SK-N-SH (cell line): ENCODE data around the gene ULBP1. TPM values are rescaled to one million over a fixed set of nuclear protein-coding genes. Genes with fewer than 3 reads are reported as not detected.

Experiments used
- CTCF ChIA-PET: fragments of 300-600, 350-600 bp; formaldehyde crosslinking; extraction: SDS; loops from one replicate; lab custom pipeline; 2021; lab: Yijun Ruan, JAX
- POLR2A ChIA-PET: fragments of 350-600 bp; sonication (Branson Sonifier 250); formaldehyde crosslinking; extraction: SDS; loops from one replicate; lab custom pipeline; 2020; ENCODE audit warnings: antibody characterized with exemption, inconsistent platforms; lab: Yijun Ruan, JAX
- DNase-seq: peaks from one replicate; pipeline ENCODE4 v3.0.0; 2012
- H2AFZ ChIP-seq: fragments of 200-600 bp; sonication (generic); 2 replicates; pipeline ENCODE4 v1.8.1; 2016; ENCODE audit warnings: antibody characterized with exemption, mild to moderate bottlenecking, low read depth
- H3F3A ChIP-seq: fragments of 200-600 bp; sonication (generic); replicated peaks from 2 replicates; pipeline ENCODE3; 2016; ENCODE audit warnings: antibody characterized with exemption, mild to moderate bottlenecking; ENCODE audit not compliant: insufficient read depth
- H3K27ac ChIP-seq, 2 experiments: fragments of 200-500 bp in 1 of 2; fragments of 200-600 bp in 1 of 2; sonication (Bioruptor generic) in 1 of 2; sonication (generic), shearing (Covaris generic) in 1 of 2; 2 replicates each; pipeline versions ENCODE4 v1.5.1 to v1.6.1; 2014 to 2016; ENCODE audit warnings: low read depth in 2 of 2, inconsistent platforms in 1 of 2, low read length in 1 of 2, mild to moderate bottlenecking in 1 of 2, mixed read lengths in 1 of 2
- H3K27me3 ChIP-seq: fragments of 200-600 bp; sonication (generic), shearing (Covaris generic); 2 replicates; pipeline ENCODE4 v1.6.1; 2016; ENCODE audit warnings: mixed run types; ENCODE audit not compliant: insufficient read depth
- H3K36me3 ChIP-seq, 2 experiments: fragments of 200-500 bp in 1 of 2; fragments of 200-600 bp in 1 of 2; sonication (Bioruptor generic) in 1 of 2; sonication (generic) in 1 of 2; replicated peaks in 1 of 2; 2 replicates each; pipeline versions ENCODE3 to v1.5.1; 2014 to 2016; ENCODE audit warnings: low read length in 1 of 2, mild to moderate bottlenecking in 1 of 2; ENCODE audit not compliant: insufficient read depth in 2 of 2, control insufficient read depth in 1 of 2
- H3K4me1 ChIP-seq, 2 experiments: fragments of 200-500 bp in 1 of 2; fragments of 200-600 bp in 1 of 2; sonication (Bioruptor generic) in 1 of 2; sonication (generic), shearing (Covaris generic) in 1 of 2; 2 replicates each; pipeline versions ENCODE4 v1.5.1 to v1.6.1; 2014 to 2016; ENCODE audit warnings: low read depth in 1 of 2, low read length in 1 of 2, mixed run types in 1 of 2; ENCODE audit not compliant: insufficient read depth in 2 of 2, control insufficient read depth in 1 of 2
- H3K4me2 ChIP-seq: fragments of 200-600 bp; sonication (generic), shearing (Covaris generic); 2 replicates; pipeline ENCODE4 v1.6.1; 2017; ENCODE audit warnings: mixed run types
- H3K4me3 ChIP-seq, 2 experiments: fragments of 200-500 bp in 1 of 2; fragments of 200-600 bp in 1 of 2; sonication (Bioruptor generic) in 1 of 2; sonication (generic), shearing (Covaris generic) in 1 of 2; 2 replicates each; pipeline versions ENCODE4 v1.5.1 to v1.8.1; 2014 to 2016; ENCODE audit warnings: low read depth in 2 of 2, inconsistent platforms in 1 of 2, low read length in 1 of 2, mild to moderate bottlenecking in 1 of 2, mixed read lengths in 1 of 2, moderate library complexity in 1 of 2
- H3K79me2 ChIP-seq: fragments of 200-600 bp; sonication (generic); 2 replicates; pipeline ENCODE4 v1.8.1; 2017; ENCODE audit warnings: mild to moderate bottlenecking; ENCODE audit not compliant: insufficient read depth
- H3K9ac ChIP-seq: fragments of 200-600 bp; sonication (generic); 2 replicates; pipeline ENCODE4 v1.6.1; 2017; ENCODE audit warnings: mixed run types
- H3K9me2 ChIP-seq: fragments of 200-600 bp; sonication (generic); 2 replicates; pipeline ENCODE4 v1.6.1; 2017; ENCODE audit warnings: mixed run types
- H3K9me3 ChIP-seq: fragments of 200-600 bp; sonication (generic); 2 replicates; pipeline ENCODE4 v1.6.1; 2017; ENCODE audit warnings: mixed run types, mild to moderate bottlenecking, moderate library complexity
- H4K20me1 ChIP-seq: fragments of 200-600 bp; sonication (generic); 2 replicates; pipeline ENCODE4 v1.6.1; 2017; ENCODE audit warnings: mild to moderate bottlenecking, mixed run types; ENCODE audit not compliant: insufficient read depth
- CHD2 ChIP-seq: fragments of 150-350 bp; IDR thresholded peaks from 2 replicates; pipeline ENCODE4 v1.6.1; 2018; ENCODE audit warnings: low read length; ENCODE audit not compliant: partially characterized antibody
- ELF1 ChIP-seq: IDR thresholded peaks from 2 replicates; pipeline ENCODE4 v1.4.0; 2012
- FOXM1 ChIP-seq: IDR thresholded peaks from 2 replicates; pipeline ENCODE4 v1.4.0; 2012; ENCODE audit warnings: low read depth, mild to moderate bottlenecking
- GATA2 ChIP-seq: sonication (generic); formaldehyde crosslinking; IDR thresholded peaks from 2 replicates; pipeline ENCODE4 v1.5.0; 2020; ENCODE audit warnings: mild to moderate bottlenecking, missing genetic modification reagents
- JUND ChIP-seq: IDR thresholded peaks from 2 replicates; pipeline ENCODE4 v1.4.0; 2012
- MEF2A ChIP-seq: IDR thresholded peaks from 2 replicates; pipeline ENCODE4 v1.4.0; 2012; ENCODE audit warnings: low read depth, borderline replicate concordance
- MXI1 ChIP-seq: IDR thresholded peaks from 2 replicates; pipeline ENCODE4 v1.6.1; 2012; ENCODE audit warnings: mild to moderate bottlenecking, low read depth, low read length, improper control_type of control experiment
- NFIC ChIP-seq: IDR thresholded peaks from 2 replicates; pipeline ENCODE4 v1.4.0; 2012; ENCODE audit warnings: borderline replicate concordance
- RXRA ChIP-seq: IDR thresholded peaks from 2 replicates; pipeline ENCODE4 v1.4.0; 2012; ENCODE audit warnings: low read depth, mild to moderate bottlenecking, borderline replicate concordance
- YY1 ChIP-seq: IDR thresholded peaks from 2 replicates; pipeline ENCODE4 v1.4.0; 2012; ENCODE audit warnings: low read depth, mild to moderate bottlenecking
- WGBS: methylation state at CpG from one replicate; pipeline ENCODE4 v1.1.6; 2017; ENCODE audit warnings: low lambda C conversion rate; 5-methylcytosine and 5-hydroxymethylcytosine counted together
- polyA plus RNA-seq, 3 experiments: library from polyadenylated mRNA; depleted of rRNA; stranded (reverse); fragments of >200 nt; gene quantifications; 2 replicates each; pipeline ENCODE4 v1.2.3, GENCODE V29; 2012
- TF ChIP-seq, protein P1 (sequence below): fragments of 200-600 bp; sonication (generic); IDR thresholded peaks from 2 replicates; pipeline ENCODE4 v1.6.1; 2017; ENCODE audit warnings: antibody characterized with exemption, mild to moderate bottlenecking, moderate library complexity
- TF ChIP-seq, protein P2 (sequence below): IDR thresholded peaks from 2 replicates; pipeline ENCODE4 v1.4.0; 2012; ENCODE audit warnings: low read depth
- TF ChIP-seq, protein P3 (sequence below): IDR thresholded peaks from 2 replicates; pipeline ENCODE4; 2012
- TF ChIP-seq, protein P4 (sequence below): IDR thresholded peaks from 2 replicates; pipeline ENCODE4 v1.4.0; 2012; ENCODE audit warnings: low read depth, borderline replicate concordance
- TF ChIP-seq, protein P5 (sequence below): IDR thresholded peaks from 2 replicates; pipeline ENCODE4 v1.6.1; 2012; ENCODE audit warnings: mild to moderate bottlenecking, low read depth, low read length, moderate library complexity

ULBP1 gene
- polyA plus RNA-seq, 1 of the 3 experiments (the other 2 are of a cell fraction): 0.02 TPM

DNA sequence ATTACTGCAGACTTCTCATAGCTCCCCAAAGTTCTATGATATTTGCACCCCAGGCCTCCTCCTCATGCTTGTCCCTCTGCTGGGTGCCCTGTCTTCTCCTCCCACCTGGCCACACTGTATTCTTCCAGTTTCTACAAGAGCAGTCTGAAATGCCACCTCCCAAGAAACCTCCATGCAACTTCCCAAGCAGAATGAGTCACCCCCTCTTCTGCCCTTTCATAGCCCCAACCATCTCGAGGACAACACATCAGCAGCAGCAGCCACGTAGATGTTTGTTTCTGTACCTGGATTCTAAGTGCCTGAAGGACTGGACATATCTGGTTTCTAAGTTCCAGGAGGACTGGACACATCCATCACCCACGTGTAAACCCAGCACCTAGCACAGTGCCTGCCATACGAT is 28.5 kb upstream of the ULBP1 start:
- DNase-seq: no peak
- Histone ChIP-seq H3K79me2 (no peaks in the 10 kb centered on the region), H3K27ac (no peak overlapping the region), H3K4me3 (no peak overlapping the region), H3K4me1 (peaks cover 0 to 6% of the 10 kb centered on the region in 2 experiments; a peak in 1 of 4 replicates), H2AFZ (no peak overlapping the region), H3K36me3 (no peaks in the 10 kb centered on the region), H3K27me3 (peaks cover 47% of the 10 kb centered on the region), H3K9me3 (no peaks in the 10 kb centered on the region), H3F3A (peaks cover 7% of the 10 kb centered on the region), H3K9ac (no peak overlapping the region), H3K4me2 (no peak overlapping the region), H4K20me1 (no peaks in the 10 kb centered on the region), H3K9me2 (no peaks in the 10 kb centered on the region)
- CTCF ChIA-PET: interaction anchor here (0.6 to 2.1 kb wide), 9 partner anchors 10 to 880 kb away, joined by 3 to 11 read pairs (median 3); no protein-coding TSS in a partner anchor
- TF ChIP-seq, protein P1, sequence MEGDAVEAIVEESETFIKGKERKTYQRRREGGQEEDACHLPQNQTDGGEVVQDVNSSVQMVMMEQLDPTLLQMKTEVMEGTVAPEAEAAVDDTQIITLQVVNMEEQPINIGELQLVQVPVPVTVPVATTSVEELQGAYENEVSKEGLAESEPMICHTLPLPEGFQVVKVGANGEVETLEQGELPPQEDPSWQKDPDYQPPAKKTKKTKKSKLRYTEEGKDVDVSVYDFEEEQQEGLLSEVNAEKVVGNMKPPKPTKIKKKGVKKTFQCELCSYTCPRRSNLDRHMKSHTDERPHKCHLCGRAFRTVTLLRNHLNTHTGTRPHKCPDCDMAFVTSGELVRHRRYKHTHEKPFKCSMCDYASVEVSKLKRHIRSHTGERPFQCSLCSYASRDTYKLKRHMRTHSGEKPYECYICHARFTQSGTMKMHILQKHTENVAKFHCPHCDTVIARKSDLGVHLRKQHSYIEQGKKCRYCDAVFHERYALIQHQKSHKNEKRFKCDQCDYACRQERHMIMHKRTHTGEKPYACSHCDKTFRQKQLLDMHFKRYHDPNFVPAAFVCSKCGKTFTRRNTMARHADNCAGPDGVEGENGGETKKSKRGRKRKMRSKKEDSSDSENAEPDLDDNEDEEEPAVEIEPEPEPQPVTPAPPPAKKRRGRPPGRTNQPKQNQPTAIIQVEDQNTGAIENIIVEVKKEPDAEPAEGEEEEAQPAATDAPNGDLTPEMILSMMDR: no peak
- TF ChIP-seq, protein P2, sequence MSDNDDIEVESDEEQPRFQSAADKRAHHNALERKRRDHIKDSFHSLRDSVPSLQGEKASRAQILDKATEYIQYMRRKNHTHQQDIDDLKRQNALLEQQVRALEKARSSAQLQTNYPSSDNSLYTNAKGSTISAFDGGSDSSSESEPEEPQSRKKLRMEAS: no peak
- TF ChIP-seq, protein P3, sequence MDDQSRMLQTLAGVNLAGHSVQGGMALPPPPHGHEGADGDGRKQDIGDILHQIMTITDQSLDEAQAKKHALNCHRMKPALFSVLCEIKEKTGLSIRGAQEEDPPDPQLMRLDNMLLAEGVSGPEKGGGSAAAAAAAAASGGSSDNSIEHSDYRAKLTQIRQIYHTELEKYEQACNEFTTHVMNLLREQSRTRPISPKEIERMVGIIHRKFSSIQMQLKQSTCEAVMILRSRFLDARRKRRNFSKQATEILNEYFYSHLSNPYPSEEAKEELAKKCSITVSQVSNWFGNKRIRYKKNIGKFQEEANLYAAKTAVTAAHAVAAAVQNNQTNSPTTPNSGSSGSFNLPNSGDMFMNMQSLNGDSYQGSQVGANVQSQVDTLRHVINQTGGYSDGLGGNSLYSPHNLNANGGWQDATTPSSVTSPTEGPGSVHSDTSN: no peak
- TF ChIP-seq RXRA (no peak), ELF1 (no peak), NFIC (no peak), GATA2 (CRISPR knock-in tag) (no peak), MXI1 (no peak), CHD2 (no peak), YY1 (no peak), JUND (no peak), MEF2A (no peak), FOXM1 (no peak)
- TF ChIP-seq, protein P4, sequence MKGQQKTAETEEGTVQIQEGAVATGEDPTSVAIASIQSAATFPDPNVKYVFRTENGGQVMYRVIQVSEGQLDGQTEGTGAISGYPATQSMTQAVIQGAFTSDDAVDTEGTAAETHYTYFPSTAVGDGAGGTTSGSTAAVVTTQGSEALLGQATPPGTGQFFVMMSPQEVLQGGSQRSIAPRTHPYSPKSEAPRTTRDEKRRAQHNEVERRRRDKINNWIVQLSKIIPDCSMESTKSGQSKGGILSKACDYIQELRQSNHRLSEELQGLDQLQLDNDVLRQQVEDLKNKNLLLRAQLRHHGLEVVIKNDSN: no peak
- TF ChIP-seq, protein P5, sequence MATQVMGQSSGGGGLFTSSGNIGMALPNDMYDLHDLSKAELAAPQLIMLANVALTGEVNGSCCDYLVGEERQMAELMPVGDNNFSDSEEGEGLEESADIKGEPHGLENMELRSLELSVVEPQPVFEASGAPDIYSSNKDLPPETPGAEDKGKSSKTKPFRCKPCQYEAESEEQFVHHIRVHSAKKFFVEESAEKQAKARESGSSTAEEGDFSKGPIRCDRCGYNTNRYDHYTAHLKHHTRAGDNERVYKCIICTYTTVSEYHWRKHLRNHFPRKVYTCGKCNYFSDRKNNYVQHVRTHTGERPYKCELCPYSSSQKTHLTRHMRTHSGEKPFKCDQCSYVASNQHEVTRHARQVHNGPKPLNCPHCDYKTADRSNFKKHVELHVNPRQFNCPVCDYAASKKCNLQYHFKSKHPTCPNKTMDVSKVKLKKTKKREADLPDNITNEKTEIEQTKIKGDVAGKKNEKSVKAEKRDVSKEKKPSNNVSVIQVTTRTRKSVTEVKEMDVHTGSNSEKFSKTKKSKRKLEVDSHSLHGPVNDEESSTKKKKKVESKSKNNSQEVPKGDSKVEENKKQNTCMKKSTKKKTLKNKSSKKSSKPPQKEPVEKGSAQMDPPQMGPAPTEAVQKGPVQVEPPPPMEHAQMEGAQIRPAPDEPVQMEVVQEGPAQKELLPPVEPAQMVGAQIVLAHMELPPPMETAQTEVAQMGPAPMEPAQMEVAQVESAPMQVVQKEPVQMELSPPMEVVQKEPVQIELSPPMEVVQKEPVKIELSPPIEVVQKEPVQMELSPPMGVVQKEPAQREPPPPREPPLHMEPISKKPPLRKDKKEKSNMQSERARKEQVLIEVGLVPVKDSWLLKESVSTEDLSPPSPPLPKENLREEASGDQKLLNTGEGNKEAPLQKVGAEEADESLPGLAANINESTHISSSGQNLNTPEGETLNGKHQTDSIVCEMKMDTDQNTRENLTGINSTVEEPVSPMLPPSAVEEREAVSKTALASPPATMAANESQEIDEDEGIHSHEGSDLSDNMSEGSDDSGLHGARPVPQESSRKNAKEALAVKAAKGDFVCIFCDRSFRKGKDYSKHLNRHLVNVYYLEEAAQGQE: no peak
- POLR2A ChIA-PET: no interaction called here
- 11% methylated on average over 4 of the region's 4 CpGs for WGBS
